ENCODE measurements around the gene GTPBP2.
"Not testable (repeated sequence)": the region's sequence is repeated elsewhere in the genome, so short reads cannot be mapped to it uniquely, and the experiment has no call there.

Gene GTPBP2

GRCh38 chr6:43629104-43629504, at the start of gene GTPBP2:
Gene GTPBP2, minus strand, starts transcription at chr6:43629264. Its CDS starts 102 bp downstream, at chr6:43629162.
- no peak for DNase-seq

- no peak for DNase-seq
Measured at GRCh38 chr6:43678341-43678740, 49.3 kb upstream of the GTPBP2 start.

- no peak for DNase-seq
Measured at GRCh38 chr6:43677759-43678158, 48.7 kb upstream of the GTPBP2 start.

- DNase-seq, result no peak
Measured at GRCh38 chr6:43676962-43677606, 48.0 kb upstream of the GTPBP2 start.

GRCh38 chr6:43674921-43675320, 45.9 kb upstream of the GTPBP2 start:
- DNase-seq, result no peak

- DNase-seq, result no peak
Measured at GRCh38 chr6:43674291-43674690, 45.2 kb upstream of the GTPBP2 start.

- DNase-seq, result no peak
Measured at GRCh38 chr6:43673444-43674084, 44.5 kb upstream of the GTPBP2 start.

GRCh38 chr6:43671801-43672690, 43.0 kb upstream of the GTPBP2 start:
- no peak for DNase-seq

- no peak for DNase-seq
Measured at GRCh38 chr6:43671011-43671800, 42.1 kb upstream of the GTPBP2 start.

- no peak for DNase-seq
Measured at GRCh38 chr6:43670623-43670986, 41.5 kb upstream of the GTPBP2 start.

- DNase-seq, result no peak
Measured at GRCh38 chr6:43669922-43670622, 41.0 kb upstream of the GTPBP2 start.

- DNase-seq, result no peak
Measured at GRCh38 chr6:43669050-43669921, 40.2 kb upstream of the GTPBP2 start.

GRCh38 chr6:43668151-43669028, 39.3 kb upstream of the GTPBP2 start:
- no peak for DNase-seq

GRCh38 chr6:43667245-43668150, 38.4 kb upstream of the GTPBP2 start:
- no peak for DNase-seq

- DNase-seq, result no peak
Measured at GRCh38 chr6:43666196-43666920, 37.3 kb upstream of the GTPBP2 start.

- DNase-seq, result no peak
Measured at GRCh38 chr6:43665376-43665775, 36.3 kb upstream of the GTPBP2 start.

- not testable (repeated sequence) for DNase-seq
Measured at GRCh38 chr6:43662948-43663347, 33.9 kb upstream of the GTPBP2 start.

- DNase-seq, result no peak
Measured at GRCh38 chr6:43658161-43658560, 29.1 kb upstream of the GTPBP2 start.

All from cortex of kidney (tissue), 1 donor.